ENCODE results near the gene GPR160.

GPR160 gene

DNA sequence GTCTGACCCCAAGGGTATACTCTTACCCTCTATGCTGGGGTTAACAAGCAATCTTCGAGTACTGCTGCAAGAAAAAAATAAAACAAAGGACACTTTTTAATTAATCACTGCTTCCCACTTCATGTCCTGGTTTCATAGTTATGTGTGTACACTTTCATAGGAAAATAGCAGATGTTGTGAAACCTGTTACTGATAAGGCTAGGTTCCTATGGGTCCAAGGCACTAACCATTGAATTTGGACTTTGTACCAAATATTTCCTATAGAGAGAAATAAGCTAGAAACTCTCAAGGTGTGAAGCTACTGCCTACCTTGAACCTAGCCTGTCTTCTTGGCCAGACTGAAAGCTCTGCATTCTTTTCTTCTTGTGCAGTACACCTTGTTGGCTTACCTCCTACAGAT, 14.6 kb upstream of the GPR160 start:
- no peak overlapping the region for H3K4me3 ChIP-seq (replicated peaks in 1 of 2; ENCODE audit: low read depth in 2 of 2, low read length in 2 of 2)
- TF ChIP-seq, protein P1, sequence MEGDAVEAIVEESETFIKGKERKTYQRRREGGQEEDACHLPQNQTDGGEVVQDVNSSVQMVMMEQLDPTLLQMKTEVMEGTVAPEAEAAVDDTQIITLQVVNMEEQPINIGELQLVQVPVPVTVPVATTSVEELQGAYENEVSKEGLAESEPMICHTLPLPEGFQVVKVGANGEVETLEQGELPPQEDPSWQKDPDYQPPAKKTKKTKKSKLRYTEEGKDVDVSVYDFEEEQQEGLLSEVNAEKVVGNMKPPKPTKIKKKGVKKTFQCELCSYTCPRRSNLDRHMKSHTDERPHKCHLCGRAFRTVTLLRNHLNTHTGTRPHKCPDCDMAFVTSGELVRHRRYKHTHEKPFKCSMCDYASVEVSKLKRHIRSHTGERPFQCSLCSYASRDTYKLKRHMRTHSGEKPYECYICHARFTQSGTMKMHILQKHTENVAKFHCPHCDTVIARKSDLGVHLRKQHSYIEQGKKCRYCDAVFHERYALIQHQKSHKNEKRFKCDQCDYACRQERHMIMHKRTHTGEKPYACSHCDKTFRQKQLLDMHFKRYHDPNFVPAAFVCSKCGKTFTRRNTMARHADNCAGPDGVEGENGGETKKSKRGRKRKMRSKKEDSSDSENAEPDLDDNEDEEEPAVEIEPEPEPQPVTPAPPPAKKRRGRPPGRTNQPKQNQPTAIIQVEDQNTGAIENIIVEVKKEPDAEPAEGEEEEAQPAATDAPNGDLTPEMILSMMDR (IDR thresholded peaks at IDR 0.05; ENCODE audit: low read depth, low read length): no peak
- no peak for DNase-seq (ENCODE audit: low read depth in 2 of 2)

DNA sequence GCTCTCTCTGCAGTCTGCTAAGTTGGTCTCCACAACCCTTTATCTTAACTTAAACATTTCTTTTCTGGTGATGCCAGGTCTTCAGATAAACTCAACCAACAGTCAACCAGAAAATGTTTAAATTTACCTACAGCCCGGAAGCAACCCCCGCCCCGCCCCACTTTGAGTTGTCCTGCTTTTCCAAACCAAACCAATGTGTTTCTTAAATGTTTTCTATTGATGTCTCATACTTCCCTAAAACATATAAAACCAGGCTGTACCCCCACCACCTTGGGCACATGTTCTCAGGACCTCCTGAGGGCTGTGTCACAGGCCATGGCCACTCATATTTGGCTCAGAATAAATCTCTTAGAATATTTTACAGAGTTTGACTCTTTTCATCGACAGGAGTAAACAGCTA, 13.2 kb upstream of the GPR160 start:
- H3K4me3 ChIP-seq (replicated peaks in 1 of 2; ENCODE audit: low read depth in 2 of 2, low read length in 2 of 2): no peak overlapping the region
- DNase-seq (ENCODE audit: low read depth in 2 of 2): no peak
- TF ChIP-seq, protein P1 (IDR thresholded peaks at IDR 0.05; ENCODE audit: low read depth, low read length): no peak

DNA sequence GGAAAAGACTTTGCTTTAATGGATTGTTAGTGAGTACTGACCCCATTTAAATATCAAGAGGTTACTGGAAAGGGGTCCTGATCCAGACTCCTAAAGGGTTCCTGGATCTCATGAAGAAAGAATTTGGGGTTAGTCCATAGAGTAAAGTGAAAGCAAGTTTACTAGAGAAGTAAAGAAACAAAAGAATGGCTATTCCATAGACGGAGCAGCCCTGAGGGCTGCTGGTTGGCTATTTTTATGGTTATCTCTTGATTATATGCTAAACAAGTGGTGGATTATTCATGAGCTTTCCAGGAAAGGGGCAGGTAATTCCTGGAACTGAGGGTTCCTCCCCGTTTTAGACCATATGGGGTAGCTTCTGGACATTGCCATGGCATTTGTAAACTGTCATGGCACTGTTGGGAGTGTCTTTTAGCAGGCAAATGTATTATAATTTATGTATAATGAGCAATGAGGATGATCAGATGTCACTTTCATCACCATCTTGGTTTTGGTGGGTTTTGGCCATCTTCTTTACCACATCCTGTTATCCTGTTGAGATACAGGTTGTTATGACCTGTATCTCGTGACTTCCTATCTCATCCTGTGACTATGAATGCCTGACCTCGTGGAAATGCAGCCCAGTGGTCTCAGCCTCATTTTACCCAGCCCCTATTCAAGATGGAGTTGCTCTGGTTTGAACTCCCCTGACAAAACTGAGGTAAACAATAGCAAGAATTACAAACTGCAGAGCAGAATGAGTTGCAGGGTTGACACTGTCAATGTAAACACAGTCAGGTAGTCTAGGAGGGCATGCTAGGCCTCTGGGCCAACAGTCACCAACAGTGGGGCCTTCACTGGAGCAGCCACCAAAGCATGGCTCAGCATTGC, 10.3 kb upstream of the GPR160 start:
- TF ChIP-seq, protein P1 (IDR thresholded peaks at IDR 0.05; ENCODE audit: low read depth, low read length): no peak
- no peak overlapping the region for H3K4me3 ChIP-seq (replicated peaks in 1 of 2; ENCODE audit: low read depth in 2 of 2, low read length in 2 of 2)
- DNase-seq (ENCODE audit: low read depth in 2 of 2): no peak

DNA sequence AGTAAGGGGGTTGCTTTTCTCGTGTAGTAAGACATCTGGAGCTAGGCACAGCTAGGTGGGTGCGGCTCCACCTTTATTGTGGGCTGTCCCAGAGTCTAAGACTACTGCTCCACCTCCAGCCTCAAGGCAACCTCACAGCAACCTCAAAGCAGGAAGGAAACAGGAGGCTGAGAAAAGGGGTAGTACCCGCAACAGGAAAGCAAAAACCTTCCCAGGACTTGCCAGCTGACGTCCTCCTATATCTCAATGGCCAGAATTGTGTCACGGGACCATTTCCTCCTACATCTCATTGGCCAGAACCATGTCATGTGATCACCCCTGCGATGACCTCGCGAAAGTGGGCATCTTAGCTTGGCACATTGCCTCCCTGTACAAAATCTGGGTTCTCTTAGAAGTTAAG, 4.3 kb upstream of the GPR160 start:
- no peak for DNase-seq (ENCODE audit: low read depth in 2 of 2)
- no peak overlapping the region for H3K4me3 ChIP-seq (replicated peaks in 1 of 2; ENCODE audit: low read depth in 2 of 2, low read length in 2 of 2)
- TF ChIP-seq, protein P1 (IDR thresholded peaks at IDR 0.05; ENCODE audit: low read depth, low read length): no peak

DNA sequence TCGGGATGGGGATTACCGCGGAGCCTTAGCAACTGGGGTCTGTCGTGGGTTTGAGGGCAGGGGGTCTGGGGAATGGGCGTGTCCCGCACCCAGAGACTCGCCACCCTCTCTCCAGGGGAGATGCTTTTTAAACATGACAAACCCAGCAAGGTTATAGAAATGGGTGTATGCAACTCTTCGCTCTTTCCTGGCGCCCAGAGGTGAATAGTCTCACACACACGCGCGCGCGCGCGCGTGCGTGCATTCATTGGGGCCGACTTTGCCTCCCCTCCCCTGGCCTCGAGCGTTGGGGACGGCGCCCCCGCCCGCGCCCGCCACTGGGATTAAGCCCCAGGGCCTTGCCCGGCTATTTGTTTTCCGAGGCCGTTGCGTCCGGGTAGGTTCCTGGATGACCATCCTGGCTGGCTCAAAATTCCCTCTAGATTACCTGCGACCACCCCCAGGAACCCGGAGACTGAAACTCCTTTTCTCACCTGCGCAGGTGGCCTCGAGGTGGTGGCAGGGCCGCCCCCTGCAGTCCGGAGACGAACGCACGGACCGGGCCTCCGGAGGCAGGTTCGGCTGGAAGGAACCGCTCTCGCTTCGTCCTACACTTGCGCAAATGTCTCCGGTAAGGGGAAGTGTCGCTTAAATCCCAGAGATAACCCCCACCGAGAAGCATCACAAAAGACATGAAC, 777 bp downstream of the GPR160 start:
- peak overlapping the region; percentile 41 to 51 for H3K4me3 ChIP-seq (replicated peaks in 1 of 2; ENCODE audit: low read depth in 2 of 2, low read length in 2 of 2)
- DNase-seq (ENCODE audit: low read depth in 2 of 2): no peak
- TF ChIP-seq, protein P1 (IDR thresholded peaks at IDR 0.05; ENCODE audit: low read depth, low read length): no peak

DNA sequence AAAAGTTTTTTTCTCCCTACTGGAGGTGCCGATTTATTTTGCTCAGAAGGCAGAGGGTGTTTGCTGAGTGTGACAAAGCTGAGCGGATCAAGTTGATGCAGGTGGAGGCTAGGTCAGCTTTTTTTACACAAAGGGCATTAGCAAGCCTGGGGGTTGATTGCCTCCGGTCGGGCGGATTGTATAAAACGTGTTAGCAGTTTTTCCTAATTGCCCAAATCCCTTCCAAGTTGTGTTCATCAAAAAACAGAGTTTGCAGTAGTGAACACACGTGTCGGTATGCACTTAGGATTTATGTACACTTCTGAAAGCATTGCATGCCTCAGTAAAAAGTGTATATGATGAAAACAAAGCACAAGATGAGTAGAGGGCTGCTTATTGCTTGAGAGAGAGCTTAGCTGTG, 2.6 kb downstream of the GPR160 start:
- TF ChIP-seq, protein P1 (IDR thresholded peaks at IDR 0.05; ENCODE audit: low read depth, low read length): no peak
- DNase-seq (ENCODE audit: low read depth in 2 of 2): no peak
- H3K4me3 ChIP-seq (replicated peaks in 1 of 2; ENCODE audit: low read depth in 2 of 2, low read length in 2 of 2): no peak overlapping the region

All from cardiac fibroblast (primary cell).